Endothelial cell of umbilical vein (primary cell): ENCODE data around the gene OPCML. TPM values are rescaled to one million over a fixed set of nuclear protein-coding genes. Genes with fewer than 3 reads are reported as not detected.

Experiments used
- BruUV-seq: library from RNA; stranded (reverse); fragments of 400-500 nt; replicated peaks from 2 replicates; lab custom pipeline; 2021; lab: Mats Ljungman, UMichigan
- CTCF ChIA-PET: fragments of 300-600, 350-600 bp; sonication (Branson Sonifier 250); formaldehyde crosslinking; loops from one replicate; lab custom pipeline; 2021; ENCODE audit warnings: antibody characterized with exemption, inconsistent platforms; lab: Charles Lee
- POLR2A ChIA-PET: fragments of 300-600, 350-600 bp; sonication (Branson Sonifier 250); formaldehyde crosslinking; loops from one replicate; lab custom pipeline; 2021; ENCODE audit warnings: antibody characterized with exemption, inconsistent platforms; lab: Charles Lee
- DNase-seq: peaks from one replicate; pipeline ENCODE4 v3.0.0-alpha.2; 2011; ENCODE audit warnings: low read depth, low spot score
- FAIRE-seq: peaks from 2 replicates; lab custom pipeline; 2011; peaks lifted over from hg19 to GRCh38; lab: Jason Lieb, UNC
- H2AFZ ChIP-seq: 2 replicates; pipeline ENCODE4 v1.6.0; 2012; ENCODE audit warnings: low read depth, low read length, control low read depth, inconsistent platforms
- H3K27ac ChIP-seq: 2 replicates; pipeline ENCODE4 v1.5.1; 2011; ENCODE audit warnings: low read depth, mild to moderate bottlenecking, control low read depth, low read length, moderate library complexity; ENCODE audit not compliant: insufficient read depth
- H3K27me3 ChIP-seq, 2 experiments: 2 replicates each; pipeline versions ENCODE4 v1.6.0 to v1.6.1; 2011; ENCODE audit warnings: low read length in 2 of 2, mixed read lengths in 1 of 2; ENCODE audit not compliant: control insufficient read depth in 2 of 2, insufficient read depth in 2 of 2
- H3K36me3 ChIP-seq, 2 experiments: 2 replicates in 1 of 2; 3 replicates in 1 of 2; pipeline ENCODE4 v1.5.1; 2011; ENCODE audit warnings: low read length in 2 of 2, mild to moderate bottlenecking in 1 of 2, moderate library complexity in 1 of 2; ENCODE audit not compliant: control insufficient read depth in 2 of 2, insufficient read depth in 2 of 2; ENCODE audit errors: extremely low read depth in 1 of 2
- H3K4me1 ChIP-seq: 3 replicates; pipeline ENCODE4 v1.5.1; 2011; ENCODE audit warnings: mild to moderate bottlenecking, low read length; ENCODE audit not compliant: control insufficient read depth, insufficient read depth; ENCODE audit errors: extremely low read depth
- H3K4me2 ChIP-seq: 2 replicates; pipeline ENCODE4 v1.6.1; 2011; ENCODE audit warnings: low read length, control low read depth, mixed read lengths; ENCODE audit not compliant: insufficient read depth
- H3K4me3 ChIP-seq, 3 experiments: fragments of 200-600 bp in 1 of 3; sonication (generic), shearing (Covaris generic) in 1 of 3; replicated peaks in 1 of 3; 2 replicates each; pipeline ENCODE4 v1.5.1; 2011 to 2016; ENCODE audit warnings: control low read depth in 3 of 3, low read length in 3 of 3, mild to moderate bottlenecking in 2 of 3, inconsistent platforms in 1 of 3, low read depth in 1 of 3, moderate library complexity in 1 of 3; ENCODE audit not compliant: insufficient read depth in 1 of 3
- H3K79me2 ChIP-seq: 2 replicates; pipeline ENCODE4 v1.6.0; 2012; ENCODE audit warnings: low read length, inconsistent platforms; ENCODE audit not compliant: control insufficient read depth, insufficient read depth
- H3K9ac ChIP-seq: replicated peaks from 2 replicates; pipeline ENCODE3; 2011; ENCODE audit warnings: low read length, control low read depth; ENCODE audit not compliant: insufficient read depth; ENCODE audit errors: extremely low read depth
- H3K9me1 ChIP-seq: replicated peaks from 3 replicates; pipeline ENCODE4 v1.6.0; 2011; ENCODE audit warnings: mild to moderate bottlenecking, low read length; ENCODE audit not compliant: control insufficient read depth, insufficient read depth; ENCODE audit errors: extremely low read depth
- H3K9me3 ChIP-seq: replicated peaks from 2 replicates; pipeline ENCODE4 v1.5.1; 2012; ENCODE audit warnings: low read length, inconsistent platforms; ENCODE audit not compliant: control insufficient read depth, insufficient read depth
- H4K20me1 ChIP-seq: replicated peaks from 2 replicates; pipeline ENCODE3; 2011; ENCODE audit warnings: mild to moderate bottlenecking, low read length; ENCODE audit not compliant: control insufficient read depth, insufficient read depth; ENCODE audit errors: extremely low read depth
- CTCF ChIP-seq, 2 donors: IDR thresholded peaks; 1 replicate in 1 of 2; 2 replicates in 1 of 2; pipeline ENCODE4 v1.5.1; 2011; ENCODE audit warnings: low read length in 2 of 2, mild to moderate bottlenecking in 2 of 2, moderate library complexity in 2 of 2, control low read depth in 1 of 2, inconsistent platforms in 1 of 2, low read depth in 1 of 2; ENCODE audit not compliant: insufficient read depth in 1 of 2; ENCODE audit errors: extremely low read depth in 1 of 2
- EZH2 ChIP-seq: IDR thresholded peaks from 2 replicates; pipeline ENCODE4 v1.6.1; 2012; ENCODE audit warnings: borderline replicate concordance, low read depth, mild to moderate bottlenecking, moderate library complexity, low read length, inconsistent platforms; ENCODE audit not compliant: severe bottlenecking
- FOS ChIP-seq: IDR thresholded peaks from 2 replicates; pipeline ENCODE4 v1.6.1; 2011; ENCODE audit warnings: mild to moderate bottlenecking, low read length, moderate library complexity, borderline replicate concordance; ENCODE audit not compliant: insufficient read depth
- GATA2 ChIP-seq: IDR thresholded peaks from 2 replicates; pipeline ENCODE4 v1.7.0; 2011; ENCODE audit warnings: low read depth, mild to moderate bottlenecking, moderate library complexity, mixed read lengths, low read length; ENCODE audit not compliant: insufficient read length, insufficient read depth
- JUN ChIP-seq: IDR thresholded peaks from 2 replicates; pipeline ENCODE4 v1.6.1; 2011; ENCODE audit warnings: borderline replicate concordance, low read depth; ENCODE audit not compliant: insufficient read length, insufficient read depth
- MAX ChIP-seq: IDR thresholded peaks from 2 replicates; pipeline ENCODE4 v1.6.1; 2011; ENCODE audit not compliant: insufficient read depth, insufficient read length
- MYC ChIP-seq: IDR thresholded peaks from one replicate; pipeline ENCODE4 v1.6.1; 2011; ENCODE audit warnings: mild to moderate bottlenecking, low read depth, low read length
- POLR2A ChIP-seq: IDR thresholded peaks from 2 replicates; pipeline ENCODE4 v1.6.1; 2012; ENCODE audit warnings: low read depth, mild to moderate bottlenecking, control low read depth, low read length
- POLR2AphosphoS5 ChIP-seq: IDR thresholded peaks from 2 replicates; pipeline ENCODE4 v1.6.1; 2012; ENCODE audit warnings: low read depth, mild to moderate bottlenecking, control low read depth, low read length, moderate library complexity; ENCODE audit not compliant: insufficient read depth
- dilution Hi-C: fragments of 300-500 bp; cut with MboI; formaldehyde crosslinking; loops from one replicate; pipeline ENCODE4 v1.15.0; 2019; ENCODE audit warnings: low sequenced_read_pairs; ENCODE audit not compliant: extremely low pct_ligation_motif_present
- intact Hi-C: fragments of 100-400 bp; cut with micrococcal nuclease; formaldehyde crosslinking; loops from one replicate; pipeline ENCODE4 v1.10.0; 2022
- polyA plus RNA-seq, 4 experiments: library from polyadenylated mRNA; depleted of rRNA in 3 of 4; stranded (reverse) in 3 of 4; unstranded in 1 of 4; fragments of >200 nt; gene quantifications; 2 replicates each; pipeline versions ENCODE4 v1.2.1 to v1.2.3, GENCODE V29; 2011 to 2012; ENCODE audit warnings: missing spikeins in 1 of 4
- total RNA-seq: library from RNA; stranded (reverse); gene quantifications from 2 replicates; pipeline ENCODE4 v1.2.3, GENCODE V29; 2021

Gene OPCML
- total and polyA plus RNA-seq, 2 donors (not counting 3 experiments of a cell fraction or from before 2014, with no cell fraction given) = not detected

- Histone ChIP-seq H3K36me3 (no peaks in the 10 kb centered on the region), H3K27me3 (no peaks in the 10 kb centered on the region), H3K4me1 (no peaks in the 10 kb centered on the region), H3K4me3 (no peak overlapping the region), H3K79me2 (no peaks in the 10 kb centered on the region), H4K20me1 (no peaks in the 10 kb centered on the region), H2AFZ (no peak overlapping the region), H3K4me2 (no peak overlapping the region), H3K9ac (no peak overlapping the region), H3K27ac (no peak overlapping the region), H3K9me1 (no peaks in the 10 kb centered on the region), H3K9me3 (peaks cover 7% of the 10 kb centered on the region)
- intact Hi-C loops (no loop called here), dilution Hi-C loops (no loop called here)
- TF ChIP-seq GATA2 (no peak), CTCF (IDR thresholded peaks at IDR 0.05; ENCODE audit: extremely low read depth in 1 of 2, insufficient read depth in 1 of 2, low read depth in 1 of 2, low read length in 2 of 2) (no peak), JUN (no peak), FOS (no peak), EZH2 (no peak), POLR2A (no peak), POLR2AphosphoS5 (no peak), MYC (no peak), MAX (no peak)
- BruUV-seq = no TSS peak
- POLR2A ChIA-PET = no interaction called here
- FAIRE-seq (no peak), DNase-seq (no peak)
- CTCF ChIA-PET = no interaction called here
Observed at GRCh38 chr11:133215596-133216230, 316.6 kb downstream of the OPCML start.
